H9 (cell line): ENCODE measurements around the gene STON2. TPM values are rescaled to one million over a fixed set of nuclear protein-coding genes. Genes with fewer than 3 reads are reported as not detected.

ENCODE experiments used
- DNase-seq: peaks from one replicate; pipeline ENCODE4 v3.0.0-alpha.2; 2017
- H2AFZ ChIP-seq: one replicate; pipeline ENCODE4 v1.6.1; 2013; ENCODE audit warnings: mild to moderate bottlenecking, low read length, control low read depth, moderate library complexity
- H2AK5ac ChIP-seq: 2 replicates; pipeline ENCODE4 v1.6.1; 2013; ENCODE audit warnings: low read length, control low read depth, mixed read lengths; ENCODE audit not compliant: insufficient read length
- H2BK120ac ChIP-seq: one replicate; pipeline ENCODE4 v1.6.1; 2013; ENCODE audit warnings: low read depth, mild to moderate bottlenecking, low read length, control low read depth, inconsistent platforms; ENCODE audit not compliant: poor library complexity, severe bottlenecking
- H2BK12ac ChIP-seq: 2 replicates; pipeline ENCODE4 v1.6.1; 2013; ENCODE audit warnings: low read length, control low read depth, mixed read lengths, low read depth; ENCODE audit not compliant: insufficient read length
- H2BK15ac ChIP-seq: 2 replicates; pipeline ENCODE4 v1.6.1; 2013; ENCODE audit warnings: low read depth, low read length, control low read depth
- H2BK20ac ChIP-seq: one replicate; pipeline ENCODE4 v1.6.1; 2013; ENCODE audit warnings: low read depth, mild to moderate bottlenecking, low read length, control low read depth, inconsistent platforms; ENCODE audit not compliant: poor library complexity, severe bottlenecking
- H2BK5ac ChIP-seq: 2 replicates; pipeline ENCODE4 v1.6.1; 2013; ENCODE audit warnings: low read length, control low read depth, mixed read lengths; ENCODE audit not compliant: insufficient read length
- H3K14ac ChIP-seq: 2 replicates; pipeline ENCODE4 v1.6.1; 2013; ENCODE audit warnings: low read length, control low read depth; ENCODE audit not compliant: insufficient read depth
- H3K18ac ChIP-seq: 2 replicates; pipeline ENCODE4 v1.6.1; 2013; ENCODE audit warnings: low read depth, mild to moderate bottlenecking, mixed read lengths, low read length, control low read depth; ENCODE audit not compliant: insufficient read length
- H3K23ac ChIP-seq: 2 replicates; pipeline ENCODE4 v1.6.1; 2013; ENCODE audit warnings: low read length, control low read depth, mixed read lengths, low read depth; ENCODE audit not compliant: insufficient read length
- H3K23me2 ChIP-seq: 2 replicates; pipeline ENCODE4 v1.6.1; 2013; ENCODE audit warnings: low read depth, mild to moderate bottlenecking, mixed read lengths, low read length, control low read depth; ENCODE audit not compliant: insufficient read length, poor library complexity, severe bottlenecking
- H3K27ac ChIP-seq: 2 replicates; pipeline ENCODE4 v1.5.1; 2013; ENCODE audit warnings: low read length, control low read depth, mixed read lengths, low read depth; ENCODE audit not compliant: insufficient read length
- H3K27me3 ChIP-seq: 2 replicates; pipeline ENCODE4 v1.6.1; 2013; ENCODE audit warnings: low read length, control low read depth, inconsistent platforms; ENCODE audit not compliant: insufficient read depth
- H3K4ac ChIP-seq: 2 replicates; pipeline ENCODE4 v1.6.1; 2013; ENCODE audit warnings: low read depth, mild to moderate bottlenecking, control low read depth, inconsistent platforms, low read length, moderate library complexity
- H3K4me1 ChIP-seq: 2 replicates; pipeline ENCODE4 v1.6.1; 2013; ENCODE audit warnings: low read length, control low read depth, inconsistent platforms; ENCODE audit not compliant: insufficient read depth
- H3K4me2 ChIP-seq: 2 replicates; pipeline ENCODE4 v1.6.1; 2013; ENCODE audit warnings: low read length, control low read depth, mixed read lengths; ENCODE audit not compliant: insufficient read length, insufficient read depth
- H3K56ac ChIP-seq: 2 replicates; pipeline ENCODE4 v1.6.1; 2013; ENCODE audit warnings: low read depth, mild to moderate bottlenecking, mixed read lengths, low read length, control low read depth; ENCODE audit not compliant: insufficient read length
- H3K79me1 ChIP-seq: 2 replicates; pipeline ENCODE4 v1.6.1; 2013; ENCODE audit warnings: low read depth, mild to moderate bottlenecking, moderate library complexity, low read length, control low read depth, inconsistent platforms; ENCODE audit not compliant: insufficient read depth, poor library complexity, severe bottlenecking
- H3K79me2 ChIP-seq: 2 replicates; pipeline ENCODE4 v1.6.1; 2013; ENCODE audit warnings: low read length, control low read depth, inconsistent platforms; ENCODE audit not compliant: insufficient read depth
- H3K9ac ChIP-seq: 2 replicates; pipeline ENCODE4 v1.6.1; 2013; ENCODE audit warnings: low read length, control low read depth, mixed read lengths; ENCODE audit not compliant: insufficient read length; ENCODE audit errors: extremely low read depth
- H3K9me3 ChIP-seq: one replicate; pipeline ENCODE4 v1.6.1; 2013; ENCODE audit warnings: low read depth, low read length, inconsistent platforms; ENCODE audit not compliant: control insufficient read depth
- H3T11ph ChIP-seq: one replicate; pipeline ENCODE4 v1.6.1; 2013; ENCODE audit warnings: mild to moderate bottlenecking, low read length, control low read depth, inconsistent platforms
- H4K20me1 ChIP-seq: one replicate; pipeline ENCODE4 v1.6.1; 2013; ENCODE audit not compliant: control insufficient read depth, insufficient read length, insufficient read depth
- H4K5ac ChIP-seq: 2 replicates; pipeline ENCODE4 v1.6.1; 2013; ENCODE audit warnings: low read depth, mild to moderate bottlenecking, mixed read lengths, low read length, control low read depth; ENCODE audit not compliant: insufficient read length
- H4K8ac ChIP-seq: replicated peaks from 2 replicates; pipeline ENCODE4 v1.6.1; 2013; ENCODE audit warnings: low read length, control low read depth, mixed read lengths, low read depth; ENCODE audit not compliant: insufficient read length
- H4K91ac ChIP-seq: 2 replicates; pipeline ENCODE4 v1.6.1; 2013; ENCODE audit warnings: low read depth, mild to moderate bottlenecking, moderate library complexity, mixed read lengths, low read length, control low read depth; ENCODE audit not compliant: insufficient read length
- H3K27ac Mint-ChIP-seq, 3 experiments: 2 replicates in 2 of 3; 3 replicates in 1 of 3; pipeline ENCODE4 v1.8.0; 2020 to 2021; ENCODE audit warnings: mixed read lengths in 3 of 3, mild to moderate bottlenecking in 1 of 3, moderate library complexity in 1 of 3
- H3K27me3 Mint-ChIP-seq: 2 replicates; pipeline ENCODE4 v1.8.0; 2021; ENCODE audit warnings: low read depth, mild to moderate bottlenecking, moderate library complexity, mixed read lengths
- H3K36me3 Mint-ChIP-seq, 3 experiments: 2 replicates in 2 of 3; 3 replicates in 1 of 3; pipeline ENCODE4 v1.8.0; 2020 to 2021; ENCODE audit warnings: low read depth in 3 of 3, mixed read lengths in 3 of 3; ENCODE audit not compliant: insufficient read depth in 1 of 3
- H3K4me1 Mint-ChIP-seq, 2 experiments: 2 replicates each; pipeline ENCODE4 v1.8.0; 2020; ENCODE audit warnings: mixed read lengths in 2 of 2
- H3K4me3 Mint-ChIP-seq, 2 experiments: 2 replicates in 1 of 2; 3 replicates in 1 of 2; pipeline ENCODE4 v1.8.0; 2020 to 2021; ENCODE audit warnings: mild to moderate bottlenecking in 2 of 2, mixed read lengths in 2 of 2, moderate library complexity in 1 of 2
- H3K9me3 Mint-ChIP-seq, 2 experiments: 2 replicates in 1 of 2; 3 replicates in 1 of 2; pipeline ENCODE4 v1.8.0; 2020; ENCODE audit warnings: mild to moderate bottlenecking in 2 of 2, mixed read lengths in 2 of 2, moderate library complexity in 1 of 2
- CTCF ChIP-seq: fragments of 200-600 bp; sonication (generic); conservative IDR thresholded peaks from 3 replicates; pipeline ENCODE4 v1.8.0; 2021; ENCODE audit warnings: antibody characterized with exemption, mild to moderate bottlenecking
- WGBS: extraction: QIAGEN DNeasy Blood & Tissue Kit; methylation state at CpG from one replicate; pipeline ENCODE4 v1.1.7; 2013; ENCODE audit warnings: missing lambda C conversion rate, low lambda C conversion rate, mixed read lengths; ENCODE audit not compliant: insufficient read length; ENCODE audit errors: extremely low coverage; 5-methylcytosine and 5-hydroxymethylcytosine counted together
- total RNA-seq: library from RNA; stranded (reverse); gene quantifications from 2 replicates; pipeline ENCODE4 v1.2.1, GENCODE V29; 2021

The STON2 gene
- total RNA-seq, 1 experiment from 2014 or later, result 62.9 TPM

- Histone ChIP-seq H4K5ac (no peak overlapping the region), H3K14ac (no peak overlapping the region), H2AK5ac (no peak overlapping the region), H2BK5ac (no peak overlapping the region), H3K4me1 (no peaks in the 10 kb centered on the region), H2BK120ac (no peak overlapping the region), H4K20me1 (no peaks in the 10 kb centered on the region), H4K8ac (no peak overlapping the region), H3K27ac (no peak overlapping the region), H3K9me3 (no peaks in the 10 kb centered on the region), H3K79me1 (no peaks in the 10 kb centered on the region), H3K27me3 (no peaks in the 10 kb centered on the region), H2BK12ac (no peak overlapping the region), H3K4me2 (no peak overlapping the region), H2AFZ (no peak overlapping the region), H2BK15ac (no peak overlapping the region), H3K56ac (no peak overlapping the region), H3K23me2 (no peaks in the 10 kb centered on the region), H3K9ac (no peak overlapping the region), H3K79me2 (0 out of 2 replicates have a peak, but pooled peaks cover 2% of the 10 kb centered on the region), H4K91ac (no peak overlapping the region), H3K4ac (no peak overlapping the region), H3K23ac (no peak overlapping the region), H3T11ph (no peak overlapping the region), H3K18ac (no peak overlapping the region), H2BK20ac (no peak overlapping the region)
- H3K36me3 Mint-ChIP-seq, result peaks cover 0 to 9% (median 0%) of the 10 kb centered on the region in 3 experiments; a peak in 2 of 7 replicates
- peak overlapping the region; percentile 39 to 87 (median 79); a peak in 5 of 7 replicates for H3K27ac Mint-ChIP-seq
- DNase-seq, result no peak
- H3K4me3 Mint-ChIP-seq, result peak overlapping the region in 1 of 2 experiments; percentile 24; a peak in 2 of 5 replicates
- H3K27me3 Mint-ChIP-seq, result no peaks in the 10 kb centered on the region
- H3K4me1 Mint-ChIP-seq, result peaks cover 25 to 26% of the 10 kb centered on the region in 2 experiments
- TF ChIP-seq CTCF, result no peak
- no peaks in the 10 kb centered on the region for H3K9me3 Mint-ChIP-seq
- no CpG with 5 or more reads among the region's 6 CpGs for WGBS
Measured at GRCh38 chr14:81366214-81366613, 33.9 kb downstream of the STON2 start.
